HepG2 (cell line): ENCODE measurements around the gene VPS4A. TPM values are rescaled to one million over a fixed set of nuclear protein-coding genes. Genes with fewer than 3 reads are reported as not detected.

Experiments used
- BCL6 ChIP-seq: IDR thresholded peaks from 2 replicates; pipeline ENCODE4 v1.6.1; 2016; ENCODE audit warnings: missing genetic modification reagents, missing compliant biosample characterization
- CBX2 ChIP-seq, 2 experiments: fragments of 200-600 bp in 1 of 2; sonication (generic); formaldehyde crosslinking in 1 of 2; IDR thresholded peaks; 2 replicates each; pipeline versions ENCODE4 v1.7.0 to v1.8.1; 2018 to 2022; ENCODE audit warnings: low read depth in 2 of 2, low read length in 1 of 2, mild to moderate bottlenecking in 1 of 2, missing genetic modification reagents in 1 of 2
- CEBPB ChIP-seq: IDR thresholded peaks from 2 replicates; pipeline ENCODE4 v1.6.1; 2011; ENCODE audit warnings: low read depth, low read length, improper control_type of control experiment, borderline replicate concordance
- CSRNP2 ChIP-seq: sonication (generic); formaldehyde crosslinking; conservative IDR thresholded peaks from 2 replicates; pipeline ENCODE4 v1.8.0; 2022; ENCODE audit warnings: low read depth, missing genetic modification reagents
- DNMT3B ChIP-seq: conservative IDR thresholded peaks from 2 replicates; pipeline ENCODE4 v1.6.1; 2016; ENCODE audit warnings: missing biosample characterization, control low read depth
- FOXK2 ChIP-seq: fragments of 450-650 bp; IDR thresholded peaks from 2 replicates; pipeline ENCODE4 v1.6.1; 2016
- GPBP1L1 ChIP-seq: sonication (generic); formaldehyde crosslinking; IDR thresholded peaks from 2 replicates; pipeline ENCODE4 v1.5.0; 2020; ENCODE audit warnings: mild to moderate bottlenecking, missing genetic modification reagents
- IKZF1 ChIP-seq: fragments of 450-650 bp; IDR thresholded peaks from 2 replicates; pipeline ENCODE4 v1.7.1; 2016
- IRX3 ChIP-seq: sonication (generic); formaldehyde crosslinking; IDR thresholded peaks from 2 replicates; pipeline ENCODE4 v1.8.1; 2023; ENCODE audit warnings: mild to moderate bottlenecking, low read depth, missing genetic modification reagents, borderline replicate concordance
- JUND ChIP-seq: sonication (generic); formaldehyde crosslinking; IDR thresholded peaks from 2 replicates; pipeline ENCODE4 v1.8.0; 2022; ENCODE audit warnings: mild to moderate bottlenecking, missing genetic modification reagents
- KAT7 ChIP-seq: IDR thresholded peaks from 2 replicates; pipeline ENCODE4 v1.6.1; 2018; ENCODE audit warnings: borderline replicate concordance, missing compliant biosample characterization
- NR1H2 ChIP-seq: sonication (generic); formaldehyde crosslinking; IDR thresholded peaks from 2 replicates; pipeline ENCODE4 v1.8.1; 2022; ENCODE audit warnings: low read depth, missing genetic modification reagents, borderline replicate concordance
- NRL ChIP-seq: sonication (generic); formaldehyde crosslinking; IDR thresholded peaks from 2 replicates; pipeline ENCODE4 v1.5.0; 2020; ENCODE audit warnings: missing genetic modification reagents, mild to moderate bottlenecking, moderate library complexity, borderline replicate concordance
- PCBP2 ChIP-seq: fragments of 200-400 bp; formaldehyde crosslinking; optimal IDR thresholded peaks from 2 replicates; pipeline ENCODE3; 2018; ENCODE audit warnings: low read length, low read depth; ENCODE audit not compliant: poor library complexity, severe bottlenecking
- PHF20 ChIP-seq: sonication (generic); formaldehyde crosslinking; IDR thresholded peaks from 2 replicates; pipeline ENCODE4 v1.5.0; 2020; ENCODE audit warnings: mild to moderate bottlenecking, missing genetic modification reagents
- PHF21A ChIP-seq: sonication (generic); formaldehyde crosslinking; IDR thresholded peaks from 2 replicates; pipeline ENCODE4 v1.5.0; 2020; ENCODE audit warnings: mild to moderate bottlenecking, missing genetic modification reagents
- POLR2AphosphoS2 ChIP-seq: IDR thresholded peaks from 2 replicates; pipeline ENCODE4 v1.6.1; 2011; ENCODE audit warnings: low read depth, low read length, improper control_type of control experiment
- SALL1 ChIP-seq: sonication (generic); formaldehyde crosslinking; IDR thresholded peaks from 2 replicates; pipeline ENCODE4 v1.8.0; 2022; ENCODE audit warnings: mild to moderate bottlenecking, missing genetic modification reagents
- SMC3 ChIP-seq: IDR thresholded peaks from 2 replicates; pipeline ENCODE4 v1.6.1; 2011; ENCODE audit warnings: low read length, improper control_type of control experiment
- STAT5B ChIP-seq: sonication (generic); formaldehyde crosslinking; IDR thresholded peaks from 2 replicates; pipeline ENCODE4 v1.4.0; 2020; ENCODE audit warnings: missing genetic modification reagents
- STAT6 ChIP-seq: sonication (generic); formaldehyde crosslinking; IDR thresholded peaks from 2 replicates; pipeline ENCODE4 v1.4.0; 2020; ENCODE audit warnings: missing genetic modification reagents, mild to moderate bottlenecking, borderline replicate concordance
- TCF7L2 ChIP-seq: IDR thresholded peaks from 2 replicates; pipeline ENCODE4 v1.6.1; 2011; ENCODE audit warnings: mild to moderate bottlenecking, low read depth, low read length, moderate library complexity
- ZFAT ChIP-seq: sonication (generic); formaldehyde crosslinking; conservative IDR thresholded peaks from 2 replicates; pipeline ENCODE4 v1.8.1; 2023; ENCODE audit warnings: missing genetic modification reagents, inconsistent platforms
- ZNF282 ChIP-seq: fragments of 450-650 bp; IDR thresholded peaks from 2 replicates; pipeline ENCODE4 v1.6.1; 2018; ENCODE audit not compliant: partially characterized antibody
- ZNF562 ChIP-seq: sonication (generic); formaldehyde crosslinking; IDR thresholded peaks from 2 replicates; pipeline ENCODE4 v1.8.0; 2022; ENCODE audit warnings: missing genetic modification reagents, borderline replicate concordance
- ZNF577 ChIP-seq: sonication (generic); formaldehyde crosslinking; IDR thresholded peaks from 2 replicates; pipeline ENCODE4 v1.4.0; 2020; ENCODE audit warnings: mild to moderate bottlenecking, low read depth, missing genetic modification reagents, borderline replicate concordance
- polyA plus RNA-seq, 8 experiments: library from polyadenylated mRNA; depleted of rRNA in 3 of 8; stranded (reverse) in 7 of 8; unstranded in 1 of 8; fragments of >200 nt; fragmentation: Illumina TruSeq in 4 of 8; extraction: Trizol in 4 of 8; gene quantifications; 2 replicates each; pipeline versions ENCODE4 v1.2.1 to v1.2.3, GENCODE V29; 2011 to 2016; ENCODE audit warnings: low read depth in 4 of 8, missing spikeins in 1 of 8, mixed read lengths in 1 of 8; ENCODE audit not compliant: insufficient read depth in 1 of 8
- total RNA-seq, 5 experiments: library from RNA; depleted of rRNA; stranded (reverse); fragments of >200 nt; fragmentation: Illumina TruSeq; extraction: Trizol; gene quantifications; 2 replicates each; pipeline ENCODE4 v1.2.3, GENCODE V29; 2016; ENCODE audit warnings: low read depth in 1 of 5

Gene VPS4A
- total and polyA plus RNA-seq, 2 of the 13 experiments (the other 11 are each of a cell fraction or from before 2014, with no cell fraction given): 13.2 to 27.9 TPM

- TF ChIP-seq STAT6 (CRISPR knock-in tag) (no peak), ZNF562 (CRISPR knock-in tag) (no peak), BCL6 (CRISPR knock-in tag) (no peak), PHF20 (CRISPR knock-in tag) (no peak), JUND (CRISPR knock-in tag) (0 out of 2 replicates have a peak, but pooled peaks have one; percentile 2), PCBP2 (no peak), FOXK2 (no peak), NRL (no peak), IRX3 (CRISPR knock-in tag) (0 out of 2 replicates have a peak, but pooled peaks have one; percentile 7), GPBP1L1 (no peak), SALL1 (CRISPR knock-in tag) (no peak), CBX2 (IDR thresholded peaks at IDR 0.05; ENCODE audit: low read depth, low read length) (no peak), CBX2 (CRISPR knock-in tag; IDR thresholded peaks at IDR 0.05; ENCODE audit: low read depth) (no peak), CSRNP2 (CRISPR knock-in tag) (no peak), KAT7 (CRISPR knock-in tag) (no peak), IKZF1 (no peak), ZNF577 (CRISPR knock-in tag) (no peak; the same call in 1 of the 2 replicates), TCF7L2 (no peak), ZFAT (CRISPR knock-in tag) (0 out of 2 replicates have a peak, but pooled peaks have one; percentile 20), SMC3 (no peak), ZNF282 (no peak), STAT5B (CRISPR knock-in tag) (0 out of 2 replicates have a peak, but pooled peaks have one; percentile 3), DNMT3B (CRISPR knock-in tag) (no peak), NR1H2 (no peak), CEBPB (no peak), POLR2AphosphoS2 (no peak), PHF21A (CRISPR knock-in tag) (no peak)
Measured at GRCh38 chr16:69338557-69339288, 27.6 kb downstream of the VPS4A start (continued).
